Neutrophil (primary cell): Measurements from ENCODE around the gene MX1.

Experiments
- H3K27ac ChIP-seq: fragments of 200-600 bp; sonication (generic); 2 replicates; pipeline ENCODE4 v1.5.1; 2016; ENCODE audit warnings: mild to moderate bottlenecking, moderate library complexity
- H3K27me3 ChIP-seq: fragments of 200-600 bp; sonication (generic); 2 replicates; pipeline ENCODE4 v1.6.0; 2016; ENCODE audit warnings: mild to moderate bottlenecking
- H3K36me3 ChIP-seq: fragments of 200-600 bp; sonication (generic); 2 replicates; pipeline ENCODE4 v1.5.1; 2017
- H3K4me1 ChIP-seq, 2 experiments: fragments of 200-600 bp in 1 of 2; sonication (generic) in 1 of 2; 1 replicate in 1 of 2; 2 replicates in 1 of 2; pipeline versions ENCODE4 v1.5.1 to v1.6.1; 2013 to 2016; ENCODE audit warnings: low read depth in 1 of 2, low read length in 1 of 2, mild to moderate bottlenecking in 1 of 2, moderate library complexity in 1 of 2; ENCODE audit not compliant: control insufficient read depth in 1 of 2, insufficient read depth in 1 of 2
- H3K4me3 ChIP-seq, 2 experiments: fragments of 200-600 bp in 1 of 2; sonication (generic) in 1 of 2; 1 replicate in 1 of 2; 2 replicates in 1 of 2; pipeline ENCODE4 v1.5.1; 2013 to 2016; ENCODE audit warnings: low read depth in 1 of 2, low read length in 1 of 2, mild to moderate bottlenecking in 1 of 2, moderate library complexity in 1 of 2
- H3K9me3 ChIP-seq: fragments of 200-600 bp; sonication (generic); 2 replicates; pipeline ENCODE4 v1.5.1; 2016
- CTCF ChIP-seq: fragments of 200-600 bp; sonication (generic); IDR thresholded peaks from 2 replicates; pipeline ENCODE4 v1.5.1; 2016; ENCODE audit warnings: antibody characterized with exemption

MX1 gene

GRCh38 chr21:41425588-41425953, 468 bp upstream of the MX1 start:
- Histone ChIP-seq H3K9me3 (no peaks in the 10 kb centered on the region), H3K36me3 (peaks cover 5% of the 10 kb centered on the region), H3K27ac (peak overlapping the region; percentile 62), H3K27me3 (peaks cover 27% of the 10 kb centered on the region), H3K4me3 (peak overlapping the region; percentile 80 to 82), H3K4me1 (peaks cover 28 to 33% of the 10 kb centered on the region in 2 experiments)
- TF ChIP-seq CTCF = no peak

GRCh38 chr21:41426676-41427404, 801 bp downstream of the MX1 start:
- no peak for TF ChIP-seq CTCF
- no peak overlapping the region for H3K27ac ChIP-seq
- H3K27me3 ChIP-seq = peaks cover 27% of the 10 kb centered on the region
- H3K9me3 ChIP-seq = no peaks in the 10 kb centered on the region
- H3K4me1 ChIP-seq = peaks cover 26 to 27% of the 10 kb centered on the region in 2 experiments
- peaks cover 7% of the 10 kb centered on the region for H3K36me3 ChIP-seq
- H3K4me3 ChIP-seq = peak overlapping the region; percentile 80 to 82

- H3K4me1 ChIP-seq = peaks cover 26 to 27% of the 10 kb centered on the region in 2 experiments
- no peak for TF ChIP-seq CTCF
- H3K9me3 ChIP-seq = no peaks in the 10 kb centered on the region
- H3K36me3 ChIP-seq = peaks cover 14% of the 10 kb centered on the region
- H3K4me3 ChIP-seq = peak overlapping the region in 1 of 2 experiments; percentile 82
- H3K27ac ChIP-seq = no peak overlapping the region
- peaks cover 27% of the 10 kb centered on the region for H3K27me3 ChIP-seq
Observed at GRCh38 chr21:41427556-41427955, 1.5 kb downstream of the MX1 start.

- H3K36me3 ChIP-seq = peaks cover 21% of the 10 kb centered on the region
Observed at GRCh38 chr21:41428311-41428710, 2.3 kb downstream of the MX1 start.

GRCh38 chr21:41428847-41429246, 2.8 kb downstream of the MX1 start:
- Histone ChIP-seq H3K27me3 (peaks cover 27% of the 10 kb centered on the region), H3K27ac (no peak overlapping the region), H3K4me3 (no peak overlapping the region), H3K9me3 (no peaks in the 10 kb centered on the region), H3K4me1 (peaks cover 15 to 19% of the 10 kb centered on the region in 2 experiments), H3K36me3 (peaks cover 26% of the 10 kb centered on the region)
- no peak for TF ChIP-seq CTCF

More at GRCh38 chr21:41428311-41428710, 2.3 kb downstream of the MX1 start:
- Histone ChIP-seq H3K27me3 (peaks cover 27% of the 10 kb centered on the region), H3K27ac (no peak overlapping the region), H3K4me1 (peaks cover 21 to 24% of the 10 kb centered on the region in 2 experiments), H3K4me3 (no peak overlapping the region), H3K9me3 (no peaks in the 10 kb centered on the region)
- no peak for TF ChIP-seq CTCF
